GM21786 (cell line): ENCODE measurements around the gene ADAM12.

Experiments used
- ATAC-seq: cut with Tn5 transposase; IDR thresholded peaks from one replicate; pipeline ENCODE4 v1.9.1; 2021; ENCODE audit not compliant: unreplicated experiment

The ADAM12 gene

DNA sequence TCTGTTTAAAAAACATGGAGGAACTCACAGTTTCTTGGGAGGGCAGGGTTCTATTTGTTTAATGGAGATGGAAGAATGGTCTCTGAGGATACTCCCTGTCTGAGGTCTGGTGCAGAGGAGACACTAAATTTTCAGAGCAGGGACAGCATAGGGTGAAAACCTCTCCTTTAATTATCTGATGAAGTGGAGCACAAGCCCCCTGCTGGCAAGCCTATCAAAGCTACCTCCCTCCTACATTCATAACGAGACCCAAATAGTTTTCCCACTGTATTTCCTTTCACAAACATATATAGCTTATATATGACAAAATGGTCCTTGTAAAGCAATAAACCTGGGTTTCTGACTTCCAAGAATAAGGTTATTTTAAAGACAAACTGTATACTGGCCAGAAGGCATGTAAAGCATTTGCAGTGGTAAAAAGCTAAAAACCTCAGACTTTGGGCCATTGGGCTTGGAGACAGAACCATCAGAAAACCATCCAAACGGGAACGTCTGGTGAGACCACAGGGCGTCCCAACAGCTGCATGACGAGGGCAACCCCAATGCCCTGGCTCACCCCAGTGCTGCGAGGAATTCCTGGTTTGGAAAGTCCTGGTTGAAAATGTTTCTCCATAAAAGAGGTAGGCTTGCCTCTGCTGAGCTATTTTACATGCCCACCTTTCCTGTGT lies 290.6 kb downstream of the ADAM12 start:
- no peak for ATAC-seq

DNA sequence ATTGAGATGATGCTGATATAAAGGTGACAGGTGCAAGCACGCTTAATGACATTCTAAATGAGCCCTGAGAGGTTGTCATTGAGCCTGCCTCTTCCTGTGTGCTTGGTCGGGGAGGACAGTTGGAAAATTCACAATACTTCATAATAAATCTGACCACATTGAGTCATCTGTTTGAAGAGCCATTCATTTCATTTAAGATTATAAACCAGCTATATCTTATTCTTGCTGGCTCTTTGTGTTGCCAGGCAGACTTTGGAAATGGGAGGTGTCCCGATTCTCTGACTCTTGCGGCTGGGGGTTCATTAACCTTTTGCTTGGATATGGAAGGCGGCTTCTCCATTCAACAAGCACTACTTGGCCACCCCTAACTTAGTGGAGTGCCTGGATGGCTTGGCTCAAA lies 293.7 kb downstream of the ADAM12 start:
- ATAC-seq = no peak

DNA sequence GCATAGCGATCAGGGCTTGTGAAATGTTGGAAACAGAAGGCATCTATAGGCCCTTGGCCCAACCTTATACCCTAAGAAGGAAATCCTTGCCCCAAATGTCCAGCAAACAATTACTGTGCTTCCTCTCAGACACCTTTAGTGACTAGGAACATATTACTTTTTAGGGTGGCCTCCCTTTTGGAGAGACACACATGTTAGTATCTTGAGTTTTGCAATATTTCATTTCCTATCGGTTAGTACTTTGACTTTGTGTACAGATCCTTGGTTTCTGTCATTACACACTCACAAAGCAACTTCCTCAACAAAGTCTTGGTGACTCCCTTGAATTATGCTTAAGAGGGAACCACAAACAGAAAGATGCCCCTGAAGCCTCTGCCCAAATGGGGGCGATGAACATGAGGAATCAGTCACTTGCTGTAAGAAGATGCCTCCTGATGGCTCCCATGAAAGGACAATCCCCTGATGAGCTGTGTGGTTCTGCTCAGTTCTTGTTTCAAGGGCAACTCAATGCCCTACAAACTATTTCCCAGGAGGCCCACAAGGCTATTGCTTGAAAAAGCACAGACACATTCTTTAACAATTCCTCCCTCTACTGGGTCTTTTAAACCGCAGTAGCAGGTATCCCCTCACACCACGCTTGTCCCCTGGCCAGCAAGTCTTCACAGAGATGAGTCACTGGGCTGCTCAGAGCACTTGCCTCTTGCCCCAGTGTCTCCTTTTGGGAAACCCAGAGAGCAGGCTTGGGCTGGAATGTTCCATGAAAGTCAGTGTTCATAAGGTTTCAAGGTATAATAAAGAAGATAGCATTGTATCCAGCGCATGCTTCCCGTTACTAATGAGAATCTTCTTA lies 295.7 kb downstream of the ADAM12 start:
- ATAC-seq = no peak

DNA sequence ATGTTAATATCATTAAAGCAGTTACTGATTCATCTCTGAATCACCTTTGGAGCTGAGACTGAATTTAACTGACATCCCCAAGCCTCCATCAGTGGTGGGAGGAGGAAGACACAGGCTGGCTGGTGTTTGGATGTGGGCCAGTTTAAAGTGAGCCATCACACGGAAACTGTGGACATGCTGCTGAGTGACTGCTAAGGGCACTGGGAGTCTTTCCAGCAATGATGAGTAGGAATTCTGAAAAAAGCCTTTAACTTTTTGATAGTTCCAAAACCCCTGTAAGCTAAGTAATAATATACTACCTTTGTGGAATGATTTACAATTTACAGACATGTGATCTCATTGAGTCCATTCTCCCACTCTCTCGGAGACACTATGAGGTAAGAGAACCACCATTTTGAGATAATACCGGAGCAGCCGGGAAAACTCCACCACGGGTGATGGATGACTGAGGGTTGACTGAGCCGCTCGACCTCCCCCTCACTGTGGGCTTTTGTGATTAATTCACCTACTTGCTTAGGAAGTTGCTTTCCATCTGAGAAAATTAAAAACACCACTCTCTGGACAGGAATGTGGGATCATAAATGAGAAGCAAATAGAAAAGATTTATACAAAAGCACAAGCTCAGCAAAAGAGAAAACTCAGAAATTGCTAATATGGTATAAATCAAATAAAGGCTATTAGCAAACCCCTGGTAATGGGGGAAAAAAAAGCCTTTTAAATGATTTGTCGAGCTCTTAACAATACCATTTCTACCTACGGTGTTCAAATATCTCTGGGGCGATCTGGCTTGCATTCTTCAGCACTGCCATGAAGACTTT lies 297.2 kb downstream of the ADAM12 start:
- ATAC-seq = no peak

DNA sequence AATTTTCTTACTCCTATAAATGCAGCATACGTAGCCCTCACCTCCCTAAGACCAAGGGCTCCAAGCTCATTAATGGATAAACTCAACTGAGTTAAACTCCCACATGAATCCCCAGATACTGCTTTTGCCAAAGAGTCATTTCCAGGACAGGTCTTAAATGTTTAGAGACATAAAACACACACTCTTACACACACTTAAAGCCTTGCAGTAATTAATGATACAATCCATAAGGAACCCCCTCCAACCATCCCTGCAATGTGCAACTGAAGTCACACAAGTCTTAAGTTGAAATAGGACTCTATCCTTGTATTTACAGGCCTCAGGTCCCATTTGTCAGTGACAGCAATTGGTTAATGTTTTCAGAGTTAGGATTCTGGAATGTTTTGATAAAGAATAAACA lies 297.8 kb downstream of the ADAM12 start:
- no peak for ATAC-seq

DNA sequence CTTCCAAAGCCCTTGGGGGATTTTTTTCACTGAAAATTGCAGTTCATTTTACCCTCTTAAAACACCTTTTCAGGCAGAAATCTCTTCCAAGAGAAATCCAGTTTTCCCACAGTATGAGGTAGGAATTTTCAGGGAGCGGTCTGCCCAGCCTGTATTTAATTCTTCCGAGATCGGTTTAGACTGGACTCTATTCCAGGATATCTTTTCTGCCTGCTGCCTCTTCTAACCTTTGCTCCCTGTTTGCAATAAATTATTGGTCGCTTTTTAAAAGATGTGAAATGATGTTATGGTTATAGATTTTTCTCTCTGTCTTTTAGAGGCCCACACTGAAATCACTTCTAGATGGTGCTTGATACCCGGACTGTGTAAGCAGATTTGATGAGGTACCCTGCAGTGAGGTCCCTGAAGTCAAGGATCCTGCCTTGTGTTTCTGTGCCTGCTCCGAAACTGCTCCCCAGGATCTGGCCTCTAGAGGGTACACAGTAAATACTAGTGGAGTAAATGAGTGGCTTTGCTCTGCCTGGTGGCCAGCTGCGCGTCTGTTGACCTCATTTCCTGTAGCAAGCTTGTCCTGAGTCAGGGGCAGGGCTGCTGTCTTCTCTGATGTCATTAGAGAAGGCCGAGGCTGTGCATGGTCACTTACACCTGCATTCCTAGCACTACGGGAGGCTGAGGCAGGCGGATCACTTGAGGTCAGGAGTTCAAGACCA lies 300.3 kb downstream of the ADAM12 start:
- no peak for ATAC-seq

DNA sequence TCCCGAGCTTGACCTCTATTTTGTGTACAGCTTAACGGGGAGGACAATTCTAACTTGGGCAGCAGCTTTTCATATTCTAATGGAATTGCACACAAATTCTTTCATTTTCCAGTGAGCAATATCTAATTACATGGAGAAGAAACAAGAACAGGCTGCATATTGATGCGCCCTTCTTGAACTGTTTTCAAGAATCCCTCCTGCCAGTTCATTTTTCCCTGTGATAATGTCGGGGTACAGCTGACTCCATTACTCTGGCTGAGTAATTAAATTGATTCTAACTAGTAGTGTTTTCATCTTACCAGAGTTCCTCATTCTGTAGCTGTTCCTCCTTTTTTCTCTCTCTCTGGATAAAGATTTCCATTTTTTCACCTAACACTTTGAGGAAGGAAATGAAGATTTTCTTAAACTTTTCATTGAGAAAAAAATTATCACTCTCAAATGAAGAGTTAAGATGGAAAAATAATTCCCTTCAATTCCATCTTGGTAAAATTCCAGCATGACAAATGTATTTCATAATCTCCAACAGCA lies 301.1 kb downstream of the ADAM12 start:
- no peak for ATAC-seq

DNA sequence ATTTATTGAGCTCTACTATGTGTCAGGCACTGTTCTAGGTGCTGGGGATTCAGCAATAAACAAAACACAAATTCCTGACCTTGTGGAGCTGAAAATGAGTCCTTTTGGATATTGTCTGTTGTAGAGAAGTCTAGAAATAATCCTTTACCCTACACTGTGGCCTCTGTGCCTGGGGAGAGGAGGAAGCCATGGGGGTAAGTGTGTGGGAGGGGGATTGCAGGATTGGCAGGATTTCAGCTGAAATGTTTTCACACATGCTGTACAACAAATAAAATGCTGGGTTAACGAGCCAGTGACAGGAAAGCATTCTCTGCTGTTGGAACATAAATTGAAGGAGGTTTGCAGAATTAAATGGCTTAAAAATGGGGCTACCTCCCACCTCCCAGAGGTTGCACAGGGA lies 302.5 kb downstream of the ADAM12 start:
- ATAC-seq = no peak

DNA sequence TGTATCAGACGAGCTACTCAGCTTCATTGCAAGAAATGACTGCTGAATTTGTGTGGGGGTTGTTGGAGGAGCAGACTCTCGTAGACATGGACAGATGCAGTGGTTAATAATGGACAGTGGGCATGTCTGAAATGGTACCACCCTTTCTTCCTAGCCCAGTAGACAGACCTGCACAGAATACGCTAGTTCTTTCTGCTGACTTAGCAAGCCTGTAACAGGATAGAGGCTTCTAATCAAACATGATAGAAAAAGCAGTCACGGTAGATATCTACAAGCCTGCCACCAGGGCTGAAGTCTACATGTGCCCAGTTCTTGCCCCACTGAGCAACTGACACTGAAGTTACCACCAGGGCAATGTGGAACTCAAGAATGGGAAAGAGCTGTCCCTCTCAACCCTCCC lies 303.9 kb downstream of the ADAM12 start:
- ATAC-seq = no peak

DNA sequence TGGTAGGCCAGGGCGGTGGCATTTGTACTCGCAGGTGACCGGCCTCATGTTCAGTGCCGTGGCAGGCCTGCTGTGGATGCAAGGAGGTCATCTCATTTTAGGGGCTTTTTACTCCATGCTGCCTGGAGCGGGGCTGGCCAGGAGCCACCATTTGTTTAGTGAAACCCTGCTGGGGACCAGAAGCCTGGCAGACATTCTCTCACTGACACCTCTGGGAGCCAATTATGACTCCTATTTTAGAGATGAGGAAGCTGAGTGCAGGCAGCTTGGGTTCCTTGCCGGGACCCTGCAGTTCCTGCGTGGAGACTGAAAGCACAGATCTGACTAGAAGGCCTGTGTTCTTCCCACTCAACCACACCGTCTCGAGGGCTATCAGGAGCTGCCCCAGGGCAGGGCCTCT lies 305.3 kb downstream of the ADAM12 start:
- ATAC-seq = no peak

DNA sequence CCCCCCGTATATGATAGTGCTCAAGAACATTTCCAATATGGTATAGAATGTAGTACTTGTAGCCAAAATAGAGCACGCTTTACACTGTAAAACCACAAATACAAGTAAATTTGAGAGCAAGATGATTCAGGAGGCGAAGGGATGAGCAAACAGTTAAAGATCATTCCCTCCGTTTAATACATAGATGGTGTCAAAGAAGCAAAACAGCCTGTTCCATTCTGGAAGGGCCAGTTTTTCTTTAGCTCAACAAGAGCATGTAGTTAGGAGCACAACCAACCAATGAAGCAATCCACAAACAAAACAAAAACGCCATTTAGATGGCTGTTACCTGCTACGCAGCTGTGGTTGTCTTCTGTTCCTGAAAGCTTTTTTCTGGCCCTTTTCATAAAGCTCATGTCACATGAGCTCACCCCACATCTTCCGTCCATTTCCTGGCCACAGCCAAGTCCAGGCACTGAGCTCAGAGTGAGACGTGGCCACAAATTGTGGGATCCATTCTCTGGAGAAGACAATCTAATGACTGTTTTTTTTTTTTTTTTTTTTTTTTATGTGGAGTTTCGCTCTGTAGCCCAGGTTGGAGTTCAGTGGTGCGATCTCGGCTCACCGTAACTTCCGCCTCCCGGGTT lies 306.3 kb downstream of the ADAM12 start:
- ATAC-seq = no peak

DNA sequence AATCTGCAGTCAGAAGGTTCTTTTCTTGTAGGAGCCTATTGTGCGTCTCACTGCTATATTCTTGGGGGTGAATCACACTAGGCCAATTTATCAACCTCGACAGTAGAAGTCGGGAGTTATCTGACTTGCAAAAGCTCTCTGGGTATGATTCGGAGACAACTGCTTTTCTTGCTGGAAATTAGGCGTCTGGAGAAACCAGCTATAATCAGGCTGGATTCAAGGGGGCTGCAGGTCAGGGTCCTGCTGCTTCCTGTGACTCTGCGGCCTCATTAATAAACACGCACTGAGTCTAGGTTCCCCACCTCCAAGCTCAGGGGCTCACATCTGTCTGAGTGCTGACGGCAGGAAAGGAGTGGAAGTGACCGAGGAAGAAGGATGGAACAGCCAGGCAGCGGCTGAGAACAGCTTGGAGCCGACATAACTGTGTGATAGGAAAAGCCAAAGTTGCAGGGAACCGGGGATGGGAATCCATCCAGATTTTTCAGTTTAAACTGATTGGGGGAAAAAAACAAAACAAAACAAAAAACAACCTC lies 307.3 kb downstream of the ADAM12 start:
- no peak for ATAC-seq

DNA sequence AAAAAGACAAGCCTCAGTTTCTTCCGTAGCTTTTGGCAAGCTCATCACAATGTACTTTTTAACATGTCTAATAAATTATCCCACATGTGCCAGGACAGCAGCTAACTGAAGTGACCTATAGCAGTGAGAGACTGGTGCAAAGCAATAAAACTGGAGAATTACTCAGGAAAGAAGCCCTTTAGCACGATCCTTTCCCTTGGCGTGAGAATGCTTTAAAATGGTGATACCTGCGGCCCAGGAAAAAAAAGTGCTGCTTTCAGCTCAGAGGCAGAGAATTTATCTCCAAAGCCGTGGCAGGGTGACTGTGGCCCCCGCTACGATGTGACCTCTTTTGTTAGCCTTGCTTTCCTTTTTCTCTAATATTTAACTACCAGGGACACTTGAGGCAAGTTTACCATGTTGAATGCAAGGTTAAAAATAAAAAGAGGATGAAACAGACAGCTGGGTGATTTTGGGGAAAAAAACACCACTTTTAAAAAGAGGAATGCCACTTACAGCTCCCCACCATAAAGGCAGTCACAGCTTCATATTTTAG lies 307.9 kb downstream of the ADAM12 start:
- no peak for ATAC-seq

DNA sequence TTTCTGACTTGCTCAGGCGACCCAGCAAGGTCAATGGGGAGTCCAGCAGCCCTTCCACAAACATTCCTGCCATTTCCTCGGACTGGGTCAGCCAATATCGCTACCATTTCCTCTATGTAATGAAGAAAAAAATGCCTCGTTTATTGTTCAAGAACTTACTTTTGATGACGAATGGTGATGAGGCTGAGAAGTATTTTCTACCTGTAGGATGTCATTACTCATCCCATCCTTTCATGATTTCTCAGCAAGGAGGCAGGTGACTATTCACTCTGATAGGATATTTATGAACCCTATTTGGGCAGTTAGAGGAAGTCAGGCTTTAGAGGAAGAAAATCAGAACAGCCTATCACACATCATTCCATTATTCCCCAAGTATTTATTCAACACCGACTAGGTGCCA lies 313.3 kb downstream of the ADAM12 start:
- no peak for ATAC-seq

DNA sequence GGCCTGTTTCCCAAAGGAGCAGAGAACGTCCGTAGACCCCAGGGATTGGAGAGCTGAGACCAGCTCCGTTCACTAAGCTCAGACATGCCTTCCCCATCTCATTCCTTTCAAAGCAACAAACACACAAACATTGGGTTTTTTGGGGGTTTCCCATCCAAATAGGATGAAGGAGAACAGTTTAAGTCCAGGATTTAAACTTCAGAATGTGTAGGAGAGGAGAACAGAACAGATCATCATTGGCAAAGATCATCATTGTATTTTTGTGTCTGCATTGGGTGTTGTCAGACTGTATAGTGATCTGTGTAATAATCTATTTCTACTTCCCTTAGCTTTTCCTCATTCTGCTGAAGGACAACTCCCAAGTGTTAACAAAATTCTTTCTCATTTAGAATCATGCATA lies 314.0 kb downstream of the ADAM12 start:
- no peak for ATAC-seq

DNA sequence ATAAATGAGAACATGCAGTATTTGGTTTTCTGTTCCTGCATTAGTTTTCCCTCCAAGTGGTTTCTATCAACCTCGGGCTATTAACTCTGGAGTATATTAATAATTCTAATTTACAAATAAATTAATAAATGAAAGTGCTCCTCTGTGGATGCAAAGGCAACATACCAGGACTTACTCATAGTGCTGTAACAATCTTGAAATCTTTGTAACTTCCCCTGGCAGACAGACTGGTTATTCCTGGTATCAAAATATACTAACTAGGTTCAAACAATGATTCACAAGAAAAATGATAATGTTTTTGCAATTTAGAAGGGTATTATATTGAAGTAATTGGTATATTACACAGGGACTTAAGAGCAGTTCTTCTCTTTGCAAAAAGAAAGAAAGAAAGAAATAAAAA lies 314.7 kb downstream of the ADAM12 start:
- no peak for ATAC-seq

DNA sequence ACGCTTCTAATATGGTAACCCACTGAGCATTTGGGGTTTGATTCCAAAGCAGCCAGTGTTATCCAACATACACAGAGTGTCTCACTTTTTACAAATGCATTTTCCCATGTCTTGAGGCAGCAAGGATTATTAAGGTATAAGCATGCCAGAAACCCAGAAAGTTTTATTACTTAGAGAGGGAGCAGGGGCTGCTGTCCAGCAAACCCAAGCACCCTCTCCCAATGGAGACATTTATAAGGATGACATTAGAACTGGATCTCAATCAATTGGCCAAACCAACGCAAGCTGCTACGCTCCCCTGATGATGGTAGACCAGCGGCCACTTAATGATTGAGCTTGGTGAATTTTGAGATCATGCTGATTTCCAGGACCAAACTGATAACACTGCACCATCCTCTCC lies 315.7 kb downstream of the ADAM12 start:
- no peak for ATAC-seq

DNA sequence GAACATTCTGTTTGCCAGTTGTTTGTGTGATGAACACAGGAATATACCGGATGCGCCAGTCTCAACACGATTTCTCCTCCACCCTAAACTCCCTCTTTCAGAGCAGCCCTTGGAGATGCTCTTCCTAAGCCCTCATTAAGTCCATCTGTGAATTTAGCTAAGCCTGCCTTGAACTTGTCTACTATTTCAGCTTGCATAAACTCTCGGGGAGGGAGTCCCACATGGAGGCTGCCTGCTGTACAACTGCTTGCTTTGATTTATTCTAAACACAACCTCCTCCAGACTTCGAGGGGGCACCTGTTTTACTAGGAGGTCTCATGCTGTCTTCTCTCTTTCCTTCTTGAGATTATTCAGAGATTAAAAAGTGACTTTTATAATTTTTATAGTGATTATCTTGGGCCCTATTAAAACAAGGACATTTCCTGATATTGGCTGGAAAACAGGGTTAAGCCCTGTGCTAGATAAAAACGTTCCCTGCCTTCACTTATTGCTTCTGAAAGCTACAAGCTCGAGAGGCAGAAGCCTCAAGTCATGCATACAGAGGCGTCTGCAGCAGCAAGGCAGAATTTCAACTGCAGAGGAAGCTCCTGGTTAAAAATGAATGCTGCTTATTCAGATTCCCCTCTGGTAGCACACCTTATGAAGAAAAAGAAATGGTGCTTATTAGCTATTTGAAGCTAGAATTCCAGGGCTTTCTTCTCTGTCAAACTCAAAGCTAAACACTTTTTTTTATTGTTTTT lies 317.6 kb downstream of the ADAM12 start:
- no peak for ATAC-seq

DNA sequence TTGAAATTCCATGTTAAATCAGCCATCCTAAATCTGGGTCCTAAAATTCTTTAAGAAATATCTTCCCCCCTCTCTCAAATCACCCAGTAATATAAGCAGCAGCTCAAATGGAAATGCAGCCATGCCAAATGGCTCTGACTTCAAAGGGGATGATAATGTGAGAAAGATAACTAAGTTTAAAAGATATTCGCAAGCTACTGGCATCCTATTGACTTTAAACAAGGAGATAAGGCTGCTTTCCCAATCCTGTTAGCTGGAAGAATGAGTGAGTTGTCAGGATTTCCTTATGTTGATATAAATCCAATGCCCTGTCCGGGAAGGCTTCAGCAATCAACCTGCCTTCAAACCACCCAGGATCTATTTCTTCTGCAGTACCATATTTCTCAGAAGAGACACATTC lies 320.0 kb downstream of the ADAM12 start:
- no peak for ATAC-seq
